Gastrocnemius medialis (tissue), 4 donors: ENCODE data around the gene DKK1.

Experiments
- POLR2A ChIP-seq, 2 donors: fragments of 450-650 bp; IDR thresholded peaks; one replicate each; pipeline ENCODE4 v1.6.1; 2017; ENCODE audit warnings: antibody characterized with exemption in 2 of 2, mild to moderate bottlenecking in 2 of 2, moderate library complexity in 2 of 2
- TF ChIP-seq, protein P1 (sequence below), 5 experiments: fragments of 450-650 bp in 3 of 5; fragments of 200-600 bp in 2 of 5; sonication (generic) in 2 of 5; IDR thresholded peaks in 4 of 5; conservative IDR thresholded peaks in 1 of 5; 1 replicate in 4 of 5; 2 replicates in 1 of 5; pipeline ENCODE4 v1.5.1; 2016 to 2019; ENCODE audit warnings: antibody characterized with exemption in 5 of 5, mild to moderate bottlenecking in 3 of 5, moderate library complexity in 3 of 5

DNA sequence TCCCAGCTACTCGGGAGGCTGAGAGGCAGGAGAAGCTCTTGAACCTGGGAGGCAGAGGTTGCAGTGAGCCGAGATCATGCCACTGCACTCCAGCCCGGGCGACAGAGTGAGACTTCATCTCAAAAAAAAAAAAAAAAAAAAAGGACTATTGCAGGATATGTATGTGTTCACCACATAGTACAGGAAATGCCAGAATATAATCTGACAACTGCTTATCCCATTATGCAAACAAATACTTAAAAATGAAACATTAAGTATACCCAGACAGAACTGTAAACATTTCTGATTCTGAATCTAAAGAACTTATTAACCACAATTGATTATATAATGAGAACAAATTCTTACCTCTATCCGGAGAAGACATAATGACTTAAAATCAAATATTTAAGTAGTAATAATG, 18.7 kb downstream of the DKK1 start:
- TF ChIP-seq, protein P1, sequence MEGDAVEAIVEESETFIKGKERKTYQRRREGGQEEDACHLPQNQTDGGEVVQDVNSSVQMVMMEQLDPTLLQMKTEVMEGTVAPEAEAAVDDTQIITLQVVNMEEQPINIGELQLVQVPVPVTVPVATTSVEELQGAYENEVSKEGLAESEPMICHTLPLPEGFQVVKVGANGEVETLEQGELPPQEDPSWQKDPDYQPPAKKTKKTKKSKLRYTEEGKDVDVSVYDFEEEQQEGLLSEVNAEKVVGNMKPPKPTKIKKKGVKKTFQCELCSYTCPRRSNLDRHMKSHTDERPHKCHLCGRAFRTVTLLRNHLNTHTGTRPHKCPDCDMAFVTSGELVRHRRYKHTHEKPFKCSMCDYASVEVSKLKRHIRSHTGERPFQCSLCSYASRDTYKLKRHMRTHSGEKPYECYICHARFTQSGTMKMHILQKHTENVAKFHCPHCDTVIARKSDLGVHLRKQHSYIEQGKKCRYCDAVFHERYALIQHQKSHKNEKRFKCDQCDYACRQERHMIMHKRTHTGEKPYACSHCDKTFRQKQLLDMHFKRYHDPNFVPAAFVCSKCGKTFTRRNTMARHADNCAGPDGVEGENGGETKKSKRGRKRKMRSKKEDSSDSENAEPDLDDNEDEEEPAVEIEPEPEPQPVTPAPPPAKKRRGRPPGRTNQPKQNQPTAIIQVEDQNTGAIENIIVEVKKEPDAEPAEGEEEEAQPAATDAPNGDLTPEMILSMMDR (IDR thresholded peaks at IDR 0.05 in 4 of 5, conservative IDR thresholded peaks at IDR 0.05 in 1 of 5), result no peak
- TF ChIP-seq POLR2A (IDR thresholded peaks at IDR 0.05), result no peak
